Endodermal cell (in vitro differentiated cells): ENCODE data around the gene MPHOSPH6. TPM values are rescaled to one million over a fixed set of nuclear protein-coding genes. Genes with fewer than 3 reads are reported as not detected.

Experiments
- DNase-seq: peaks from one replicate; pipeline ENCODE4 v3.0.0-alpha.2; 2017
- H3K27ac ChIP-seq: 2 replicates; pipeline ENCODE4 v1.5.1; 2013; ENCODE audit warnings: mild to moderate bottlenecking, low read depth, low read length, moderate library complexity
- H3K27me3 ChIP-seq: 2 replicates; pipeline ENCODE4 v1.6.1; 2013; ENCODE audit warnings: mild to moderate bottlenecking, low read length, moderate library complexity; ENCODE audit not compliant: insufficient read depth, control insufficient read depth, poor library complexity, severe bottlenecking
- H3K36me3 ChIP-seq: 2 replicates; pipeline ENCODE4 v1.7.0; 2013; ENCODE audit warnings: mild to moderate bottlenecking, low read length, moderate library complexity; ENCODE audit not compliant: control insufficient read depth, insufficient read depth
- H3K4me1 ChIP-seq: one replicate; pipeline ENCODE4 v1.7.0; 2013; ENCODE audit warnings: low read length; ENCODE audit not compliant: control insufficient read depth, insufficient read depth
- H3K4me3 ChIP-seq: 2 replicates; pipeline ENCODE4 v1.5.1; 2013; ENCODE audit warnings: mild to moderate bottlenecking, low read length, moderate library complexity
- H3K9ac ChIP-seq: 2 replicates; pipeline ENCODE4 v1.6.1; 2013; ENCODE audit warnings: mild to moderate bottlenecking, low read length, moderate library complexity; ENCODE audit not compliant: poor library complexity, severe bottlenecking; ENCODE audit errors: extremely low read depth
- H3K9me3 ChIP-seq: 2 replicates; pipeline ENCODE4 v1.6.1; 2013; ENCODE audit warnings: mild to moderate bottlenecking, low read length, moderate library complexity; ENCODE audit not compliant: control insufficient read depth
- H3K27ac Mint-ChIP-seq: 2 replicates; pipeline ENCODE4 v1.8.0; 2020; ENCODE audit warnings: mixed read lengths
- H3K27me3 Mint-ChIP-seq: 2 replicates; pipeline ENCODE4 v1.8.0; 2021; ENCODE audit warnings: mild to moderate bottlenecking, mixed read lengths; ENCODE audit not compliant: insufficient read depth
- H3K36me3 Mint-ChIP-seq: 2 replicates; pipeline ENCODE4 v1.8.0; 2020; ENCODE audit warnings: low read depth, mixed read lengths
- H3K4me1 Mint-ChIP-seq: 2 replicates; pipeline ENCODE4 v1.8.0; 2020; ENCODE audit warnings: mixed read lengths
- H3K4me3 Mint-ChIP-seq: 2 replicates; pipeline ENCODE4 v1.8.0; 2020; ENCODE audit warnings: mild to moderate bottlenecking, moderate library complexity, mixed read lengths
- H3K9me3 Mint-ChIP-seq: 2 replicates; pipeline ENCODE4 v1.8.0; 2020; ENCODE audit warnings: mild to moderate bottlenecking, mixed read lengths
- CTCF ChIP-seq: fragments of 200-600 bp; sonication (generic); conservative IDR thresholded peaks from 2 replicates; pipeline ENCODE4 v1.5.0; 2021; ENCODE audit warnings: antibody characterized with exemption, mild to moderate bottlenecking
- WGBS, 2 experiments: methylation state at CpG; one replicate each; pipeline versions ENCODE4 v1.1.5 to v1.1.7; 2013; ENCODE audit warnings: missing lambda C conversion rate in 2 of 2, mixed read lengths in 1 of 2; ENCODE audit not compliant: insufficient coverage in 1 of 2, insufficient read length in 1 of 2; 5-methylcytosine and 5-hydroxymethylcytosine counted together
- total RNA-seq, 2 donors: library from RNA; stranded (reverse); fragmentation: NEBNext Ultra II Directional in 1 of 2; extraction: Animal tissue kit (Norgen Biotek cat#: 25700) in 1 of 2; gene quantifications; 2 replicates in 1 of 2; 3 replicates in 1 of 2; pipeline ENCODE4 v1.2.1, GENCODE V29; 2021

Gene MPHOSPH6
- total RNA-seq, 2 donors from 2014 or later: 38.6 to 39.1 TPM

GRCh38 chr16:82187829-82188228, 17.8 kb upstream of the MPHOSPH6 start:
- DNase-seq: no peak
- Histone ChIP-seq H3K27ac (no peak overlapping the region), H3K27me3 (no peaks in the 10 kb centered on the region), H3K36me3 (no peaks in the 10 kb centered on the region), H3K4me1 (no peaks in the 10 kb centered on the region), H3K9me3 (no peaks in the 10 kb centered on the region), H3K4me3 (no peak overlapping the region), H3K9ac (no peak overlapping the region)
- no peak overlapping the region for H3K4me3 Mint-ChIP-seq
- no peaks in the 10 kb centered on the region for H3K36me3 Mint-ChIP-seq
- TF ChIP-seq CTCF: no peak
- no peak overlapping the region for H3K27ac Mint-ChIP-seq
- H3K27me3 Mint-ChIP-seq: peaks cover 3% of the 10 kb centered on the region
- H3K9me3 Mint-ChIP-seq: no peaks in the 10 kb centered on the region
- no peaks in the 10 kb centered on the region for H3K4me1 Mint-ChIP-seq
- WGBS, 2 experiments: 74% methylated on average over 1 of the region's 1 CpG; no CpG with 5 or more reads in 1 of the 2 experiments

DNA sequence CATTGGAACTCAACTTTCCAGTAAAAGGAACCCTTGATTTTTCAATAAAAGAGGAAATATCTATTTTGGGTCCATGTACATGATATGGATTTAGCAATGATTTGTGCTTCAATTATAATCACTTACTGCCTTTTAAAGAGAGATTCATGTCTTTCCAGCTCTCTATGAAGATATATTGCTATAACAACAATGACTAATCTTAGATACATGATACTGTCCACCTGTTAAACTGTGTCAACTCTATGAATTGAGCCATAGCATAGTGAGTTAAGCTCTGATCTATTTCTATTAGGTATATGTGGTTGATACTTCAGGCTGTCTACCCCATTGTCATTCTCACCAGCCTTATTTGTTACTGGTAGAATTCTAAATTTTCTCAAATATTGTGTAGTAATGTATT, 15.0 kb upstream of the MPHOSPH6 start:
- H3K36me3 Mint-ChIP-seq: no peaks in the 10 kb centered on the region
- no peaks in the 10 kb centered on the region for H3K4me1 ChIP-seq
- H3K27me3 Mint-ChIP-seq: peaks cover 3% of the 10 kb centered on the region
- no peaks in the 10 kb centered on the region for H3K9me3 Mint-ChIP-seq
- no peaks in the 10 kb centered on the region for H3K9me3 ChIP-seq
- no peak for TF ChIP-seq CTCF
- H3K9ac ChIP-seq: no peak overlapping the region
- no peaks in the 10 kb centered on the region for H3K27me3 ChIP-seq
- no peak overlapping the region for H3K4me3 Mint-ChIP-seq
- H3K4me1 Mint-ChIP-seq: no peaks in the 10 kb centered on the region
- no peak overlapping the region for H3K4me3 ChIP-seq
- no peak overlapping the region for H3K27ac ChIP-seq
- DNase-seq: no peak
- no peak overlapping the region for H3K27ac Mint-ChIP-seq
- no peaks in the 10 kb centered on the region for H3K36me3 ChIP-seq

DNA sequence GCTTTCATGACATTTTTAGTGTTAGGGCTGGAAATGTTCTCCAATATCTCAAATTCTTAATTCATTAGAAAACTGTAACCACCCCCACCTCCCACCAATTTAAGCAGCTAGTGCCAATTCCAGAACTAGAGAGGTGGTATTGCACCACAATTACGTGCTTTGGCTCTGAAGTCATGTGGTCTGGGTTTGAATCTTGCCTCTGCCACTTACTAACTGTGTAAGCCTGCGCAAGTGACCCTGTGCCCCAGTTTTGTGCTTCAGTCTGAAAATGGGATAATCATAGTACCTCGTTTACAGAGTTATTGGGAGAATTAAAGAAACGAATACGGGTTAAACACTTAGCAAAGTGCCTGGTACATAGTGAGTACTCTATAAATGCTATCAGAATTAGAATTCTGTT, 14.2 kb upstream of the MPHOSPH6 start:
- Histone ChIP-seq H3K27me3 (no peaks in the 10 kb centered on the region), H3K4me1 (no peaks in the 10 kb centered on the region), H3K36me3 (no peaks in the 10 kb centered on the region), H3K9ac (no peak overlapping the region), H3K27ac (no peak overlapping the region), H3K4me3 (no peak overlapping the region), H3K9me3 (no peaks in the 10 kb centered on the region)
- no peaks in the 10 kb centered on the region for H3K4me1 Mint-ChIP-seq
- no peaks in the 10 kb centered on the region for H3K9me3 Mint-ChIP-seq
- DNase-seq: no peak
- H3K27me3 Mint-ChIP-seq: peaks cover 2% of the 10 kb centered on the region
- no peak overlapping the region for H3K27ac Mint-ChIP-seq
- WGBS, 2 experiments: 91 to 94% methylated on average over 5 of the region's 5 CpGs
- TF ChIP-seq CTCF: no peak
- no peaks in the 10 kb centered on the region for H3K36me3 Mint-ChIP-seq
- no peak overlapping the region for H3K4me3 Mint-ChIP-seq
